Mucosa of rectum (tissue), 2 donors: ENCODE results near the gene C10orf62.

Experiments used
- H3K27ac ChIP-seq, 2 donors: one replicate each; pipeline ENCODE4 v1.7.0; 2013; ENCODE audit warnings: inconsistent platforms in 2 of 2, low read depth in 2 of 2, low read length in 2 of 2
- H3K27me3 ChIP-seq, 2 donors: one replicate each; pipeline ENCODE4 v1.7.0; 2013; ENCODE audit warnings: low read length in 2 of 2; ENCODE audit not compliant: control insufficient read depth in 2 of 2, insufficient read depth in 2 of 2
- H3K36me3 ChIP-seq, 2 donors: one replicate each; pipeline ENCODE4 v1.7.0; 2013; ENCODE audit warnings: low read length in 2 of 2; ENCODE audit not compliant: control insufficient read depth in 2 of 2, insufficient read depth in 2 of 2
- H3K4me1 ChIP-seq, 2 donors: one replicate each; pipeline ENCODE4 v1.7.0; 2013; ENCODE audit warnings: low read length in 2 of 2, mild to moderate bottlenecking in 1 of 2; ENCODE audit not compliant: control insufficient read depth in 2 of 2, insufficient read depth in 2 of 2
- H3K4me3 ChIP-seq, 2 donors: one replicate each; pipeline ENCODE4 v1.7.0; 2013; ENCODE audit warnings: low read length in 2 of 2
- H3K9ac ChIP-seq, 2 donors: one replicate each; pipeline ENCODE4 v1.7.0; 2013; ENCODE audit warnings: low read length in 2 of 2, low read depth in 1 of 2, mild to moderate bottlenecking in 1 of 2
- H3K9me3 ChIP-seq, 2 donors: one replicate each; pipeline ENCODE4 v1.7.0; 2013; ENCODE audit warnings: low read length in 2 of 2; ENCODE audit not compliant: control insufficient read depth in 2 of 2
- donor health status: healthy.
- donor health status: Normal muscosa, but diverticular disease.

C10orf62 gene, protein sequence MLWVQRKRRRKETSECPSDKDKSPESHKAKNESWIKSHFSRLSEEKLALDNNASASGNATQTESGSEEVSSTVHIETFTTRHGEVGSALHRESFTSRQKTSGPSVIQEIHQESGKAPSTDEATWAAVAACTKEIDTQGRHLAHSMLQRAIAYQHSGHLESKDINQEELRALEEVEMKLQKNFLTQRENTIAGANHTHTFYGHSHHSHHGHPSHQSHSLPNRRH

DNA sequence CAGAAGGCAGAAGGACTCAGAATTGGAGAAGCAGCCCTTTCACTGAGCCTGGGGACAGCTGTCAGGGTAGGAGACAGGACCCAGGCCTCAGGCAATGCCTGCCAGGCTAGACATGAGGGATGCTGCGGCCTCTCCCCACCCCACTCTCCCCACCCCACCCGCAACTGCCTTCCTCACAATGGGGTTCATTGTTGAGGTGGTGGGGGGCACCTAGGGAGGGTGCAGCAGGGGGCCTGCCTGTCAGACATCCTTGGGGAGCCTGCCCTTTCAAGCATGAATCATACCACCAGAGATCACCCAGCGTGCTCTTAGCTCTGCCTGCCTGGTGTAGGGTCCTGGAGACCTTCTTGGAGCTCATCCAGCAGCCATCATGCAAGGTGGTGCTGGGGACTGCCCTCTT is at the start of gene C10orf62:
C10orf62 (plus strand) TSS at position 243 of the 400 bp plus-strand sequence. CDS start 177 bp downstream, outside the sequence.
- Histone ChIP-seq H3K27me3 (no peaks in the 10 kb centered on the region), H3K36me3 (no peaks in the 10 kb centered on the region), H3K4me1 (no peaks in the 10 kb centered on the region), H3K27ac (no peak within 1 kb of the TSS), H3K9ac (no peak within 1 kb of the TSS), H3K4me3 (no peak within 1 kb of the TSS), H3K9me3 (no peaks in the 10 kb centered on the region)

DNA sequence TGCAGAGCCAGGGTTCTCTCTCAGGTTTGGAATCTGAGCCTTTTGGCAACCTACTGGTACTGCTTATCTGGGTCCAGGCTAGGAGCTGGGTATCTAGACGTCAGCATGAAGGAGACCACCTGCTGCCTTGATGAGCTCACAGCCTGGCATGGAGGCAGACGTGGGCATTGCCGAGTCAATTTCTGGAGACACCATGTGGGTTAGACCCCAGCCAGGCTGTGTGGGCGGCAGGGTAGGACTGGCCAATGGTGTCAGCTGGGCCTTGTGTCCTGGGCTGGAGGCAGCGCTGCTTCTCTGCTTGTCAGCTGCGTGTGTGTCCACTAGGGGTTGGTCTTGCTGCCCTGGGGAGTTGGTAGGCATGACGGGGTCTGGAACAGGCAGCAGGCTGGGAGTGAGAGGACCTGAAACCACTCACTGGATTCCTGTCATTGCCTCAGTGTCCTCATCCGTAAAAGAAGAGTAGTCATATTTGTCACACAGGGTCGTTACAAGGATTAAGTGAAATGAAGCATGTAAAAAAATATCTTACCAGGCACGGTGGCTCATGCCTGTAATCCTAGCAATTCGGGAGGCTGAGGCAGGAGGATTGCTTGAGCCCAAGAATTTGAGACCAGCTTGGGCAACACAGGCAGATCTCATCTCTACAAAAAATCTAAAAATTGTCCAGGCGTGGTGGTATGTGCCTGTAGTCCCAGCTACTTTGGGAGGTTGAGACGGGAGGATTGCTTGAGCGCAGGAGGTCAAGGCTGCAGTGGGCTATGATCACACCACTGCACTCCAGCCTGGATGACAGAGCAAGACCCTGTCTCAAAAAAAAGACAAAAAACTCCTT is 48.6 kb upstream of the C10orf62 start:
- H3K9ac ChIP-seq, result no peak overlapping the region
- H3K36me3 ChIP-seq, result no peaks in the 10 kb centered on the region
- no peak overlapping the region for H3K27ac ChIP-seq
- no peaks in the 10 kb centered on the region for H3K27me3 ChIP-seq
- H3K4me3 ChIP-seq, result no peak overlapping the region
- H3K4me1 ChIP-seq, result peaks cover 5 to 6% of the 10 kb centered on the region in 2 donors
- no peaks in the 10 kb centered on the region for H3K9me3 ChIP-seq

DNA sequence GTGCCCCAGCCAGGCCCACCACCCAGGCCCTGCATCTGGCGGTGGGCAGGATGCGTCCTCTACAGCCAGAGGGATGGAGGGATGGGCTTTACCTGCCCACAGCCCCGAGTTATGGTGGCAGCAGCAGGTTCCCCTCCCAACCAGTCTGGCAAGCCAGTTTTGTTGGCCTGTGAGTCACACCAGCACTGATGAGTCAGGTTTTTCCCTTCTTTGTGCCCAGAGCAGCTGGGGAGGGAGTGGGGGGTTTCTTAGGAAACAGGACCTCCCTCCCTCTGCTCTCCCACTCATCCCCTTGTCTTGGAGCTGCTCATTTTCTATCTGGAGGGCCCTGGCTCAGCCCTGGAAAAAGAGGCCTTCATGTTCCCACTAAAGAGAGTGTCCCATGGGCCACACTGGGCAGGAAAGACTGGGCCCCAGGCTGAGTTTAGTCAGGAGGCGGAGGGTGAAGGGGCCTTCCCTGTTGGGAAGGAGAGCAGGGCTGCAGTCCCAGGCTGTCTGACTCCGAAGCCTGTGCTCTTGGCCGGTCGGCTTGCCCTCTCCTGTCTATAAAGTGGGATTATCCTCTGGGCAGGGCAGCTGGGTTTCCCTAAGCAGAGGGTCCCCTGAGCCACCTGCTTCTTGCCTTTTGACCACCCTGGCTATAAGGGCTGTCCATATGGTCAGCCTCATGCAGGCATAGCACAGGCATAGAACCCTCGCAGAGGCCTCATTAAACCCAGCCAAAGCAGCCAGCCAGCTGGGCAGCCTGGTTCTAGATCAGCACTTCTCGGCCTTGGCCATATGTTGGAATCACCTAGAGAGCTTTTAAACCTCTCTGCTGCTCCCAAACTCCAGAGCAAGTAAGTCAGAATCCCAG is 47.1 kb upstream of the C10orf62 start:
- no peaks in the 10 kb centered on the region for H3K27me3 ChIP-seq
- no peak overlapping the region for H3K4me3 ChIP-seq
- no peaks in the 10 kb centered on the region for H3K9me3 ChIP-seq
- H3K36me3 ChIP-seq, result no peaks in the 10 kb centered on the region
- H3K9ac ChIP-seq, result no peak overlapping the region
- peak overlapping the region; percentile 56 to 67 for H3K27ac ChIP-seq
- H3K4me1 ChIP-seq, result peaks cover 5 to 6% of the 10 kb centered on the region in 2 donors

DNA sequence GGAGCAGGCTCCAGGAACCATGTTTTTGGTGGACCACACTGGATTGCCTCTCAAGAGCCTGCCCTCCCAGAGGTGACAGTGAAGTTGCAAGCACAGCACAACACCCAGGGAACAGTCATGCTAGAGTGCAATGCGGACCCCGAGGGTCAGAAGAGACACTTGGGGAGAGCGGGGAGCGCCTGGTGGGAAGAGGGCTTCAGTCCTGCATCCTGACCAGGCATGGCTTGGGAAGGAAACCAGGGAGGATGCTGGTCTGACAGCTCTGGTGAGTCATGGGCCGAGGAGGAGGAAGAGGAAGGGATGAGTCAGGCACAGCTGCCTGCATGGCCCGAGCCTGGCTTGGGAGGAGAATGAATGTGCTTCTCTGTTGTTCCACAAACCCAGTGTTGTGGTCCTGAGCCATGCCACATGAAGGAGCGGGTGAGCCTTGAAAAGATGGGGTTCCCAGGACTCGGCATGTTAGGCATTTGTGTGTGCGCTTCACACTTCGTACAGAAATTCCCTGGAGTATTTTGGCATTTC is 46.4 kb upstream of the C10orf62 start:
- Histone ChIP-seq H3K9ac (no peak overlapping the region), H3K36me3 (no peaks in the 10 kb centered on the region), H3K4me3 (no peak overlapping the region), H3K27me3 (no peaks in the 10 kb centered on the region), H3K9me3 (no peaks in the 10 kb centered on the region), H3K4me1 (peaks cover 5 to 6% of the 10 kb centered on the region in 2 donors), H3K27ac (peak overlapping the region; percentile 56 to 67)

DNA sequence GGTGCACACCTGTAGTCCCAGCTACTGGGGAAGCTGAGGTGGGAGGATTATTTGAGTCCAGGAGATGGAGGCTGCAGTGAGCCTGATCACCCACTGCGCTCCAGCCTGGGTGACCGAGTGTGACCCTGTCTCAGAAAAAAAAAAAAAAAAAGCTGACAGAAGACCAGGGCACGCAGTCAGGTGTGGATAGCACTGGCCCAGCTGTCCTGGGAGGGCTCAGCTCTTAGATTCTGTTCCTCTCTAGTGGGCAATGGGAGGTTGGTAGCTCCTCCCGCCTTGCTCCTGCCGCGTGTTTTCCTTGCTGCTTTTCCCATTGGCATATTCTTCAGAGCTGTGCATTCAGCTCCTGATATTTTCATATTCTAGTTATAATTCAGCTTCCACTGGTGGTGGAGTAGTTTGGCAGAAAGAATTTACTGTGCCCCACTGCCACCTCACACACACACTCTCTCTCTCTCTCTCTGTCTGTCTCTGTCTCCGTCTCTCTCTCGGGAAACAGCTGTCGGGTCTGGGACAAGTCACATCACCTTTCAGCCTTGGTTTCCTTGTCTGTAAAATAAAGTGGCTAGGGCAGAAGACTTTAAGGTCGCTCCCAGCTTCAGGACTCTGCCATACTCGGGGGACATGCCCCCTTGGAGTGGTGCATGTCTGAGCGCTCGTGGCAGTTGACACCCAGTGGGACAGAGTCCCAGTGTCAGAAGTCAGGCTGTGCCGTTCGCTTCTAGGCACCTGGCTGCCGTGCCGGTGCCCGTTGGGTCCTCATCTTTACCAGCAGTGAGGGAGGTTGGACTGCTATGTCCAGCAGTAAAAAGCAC is 42.9 kb upstream of the C10orf62 start:
- H3K4me3 ChIP-seq, result no peak overlapping the region
- H3K36me3 ChIP-seq, result no peaks in the 10 kb centered on the region
- H3K27ac ChIP-seq, result no peak overlapping the region
- no peaks in the 10 kb centered on the region for H3K9me3 ChIP-seq
- peaks cover 5 to 6% of the 10 kb centered on the region in 2 donors for H3K4me1 ChIP-seq
- no peak overlapping the region for H3K9ac ChIP-seq
- H3K27me3 ChIP-seq, result no peaks in the 10 kb centered on the region

DNA sequence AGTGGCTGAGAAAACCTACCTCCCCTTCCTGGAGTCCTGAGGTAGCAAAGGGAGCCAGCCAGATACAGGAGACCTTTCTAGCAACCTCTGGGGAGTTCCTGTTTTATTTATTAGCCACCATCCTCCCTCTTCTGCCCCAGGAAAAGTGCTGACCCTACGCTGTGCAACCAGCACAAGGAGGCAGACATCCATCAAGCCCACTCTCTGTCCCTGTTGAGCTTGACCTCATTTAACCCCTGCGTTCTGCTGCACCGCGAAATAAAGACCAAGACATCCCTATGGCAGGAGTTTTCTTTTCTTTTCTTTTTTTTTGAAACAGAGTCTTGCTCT is 42.3 kb upstream of the C10orf62 start:
- Histone ChIP-seq H3K27ac (no peak overlapping the region), H3K9ac (no peak overlapping the region), H3K36me3 (no peaks in the 10 kb centered on the region), H3K27me3 (no peaks in the 10 kb centered on the region), H3K9me3 (no peaks in the 10 kb centered on the region), H3K4me1 (peaks cover 5 to 6% of the 10 kb centered on the region in 2 donors), H3K4me3 (no peak overlapping the region)

DNA sequence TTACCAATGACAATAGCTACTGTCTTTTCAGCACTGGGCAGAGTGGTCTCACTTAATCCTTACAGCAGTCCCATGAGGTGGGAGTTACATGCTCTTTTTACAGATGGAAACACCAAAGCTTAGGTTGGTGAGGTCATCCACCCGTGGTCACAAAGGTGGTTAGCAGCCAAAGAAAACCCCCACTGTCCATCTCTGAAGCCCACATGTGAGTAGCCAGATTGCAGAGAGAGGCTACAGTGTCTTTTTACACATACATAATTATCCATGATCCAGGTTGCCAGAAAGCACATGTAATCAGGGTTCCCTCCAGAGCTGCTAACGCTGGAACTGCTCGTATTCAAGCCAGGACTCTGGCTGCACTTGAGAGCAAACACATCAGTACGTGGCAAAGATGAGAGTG is 41.6 kb upstream of the C10orf62 start:
- Histone ChIP-seq H3K27me3 (no peaks in the 10 kb centered on the region), H3K4me1 (peaks cover 1 to 4% of the 10 kb centered on the region in 2 donors), H3K27ac (no peak overlapping the region), H3K4me3 (no peak overlapping the region), H3K9ac (no peak overlapping the region), H3K9me3 (no peaks in the 10 kb centered on the region), H3K36me3 (no peaks in the 10 kb centered on the region)

DNA sequence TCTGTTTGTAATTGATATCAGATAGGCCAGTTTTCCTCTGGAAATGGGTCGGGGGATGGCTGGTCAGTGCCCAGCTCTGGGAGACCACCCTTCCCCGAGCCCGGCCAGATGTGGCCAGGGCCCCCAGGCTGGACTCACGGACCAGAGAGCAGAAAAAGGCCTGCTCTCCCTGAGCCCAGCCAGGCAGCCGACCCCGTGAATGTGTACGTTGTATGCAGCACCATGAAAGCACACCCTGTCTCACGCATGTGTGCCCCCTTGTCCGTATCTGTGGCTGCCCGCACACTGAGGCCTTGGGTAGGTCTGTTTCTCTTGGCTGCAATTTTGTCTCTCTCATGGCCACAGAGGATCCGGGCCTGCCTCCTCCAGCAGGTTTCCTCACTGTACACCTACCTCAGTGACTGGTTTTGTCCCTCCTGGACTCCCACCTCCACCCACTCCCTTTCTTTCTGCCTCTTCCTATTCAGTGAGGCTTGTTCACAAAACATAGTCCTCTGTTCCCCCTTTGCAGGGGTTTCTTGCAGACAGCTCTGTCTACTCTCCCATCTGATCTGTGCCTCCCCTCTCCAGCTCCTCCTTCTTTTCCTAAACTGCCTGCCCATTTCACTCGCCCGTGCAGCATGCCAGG is 40.6 kb upstream of the C10orf62 start:
- Histone ChIP-seq H3K27me3 (no peaks in the 10 kb centered on the region), H3K27ac (no peak overlapping the region), H3K4me1 (no peaks in the 10 kb centered on the region), H3K9ac (no peak overlapping the region), H3K9me3 (no peaks in the 10 kb centered on the region), H3K4me3 (no peak overlapping the region), H3K36me3 (no peaks in the 10 kb centered on the region)

DNA sequence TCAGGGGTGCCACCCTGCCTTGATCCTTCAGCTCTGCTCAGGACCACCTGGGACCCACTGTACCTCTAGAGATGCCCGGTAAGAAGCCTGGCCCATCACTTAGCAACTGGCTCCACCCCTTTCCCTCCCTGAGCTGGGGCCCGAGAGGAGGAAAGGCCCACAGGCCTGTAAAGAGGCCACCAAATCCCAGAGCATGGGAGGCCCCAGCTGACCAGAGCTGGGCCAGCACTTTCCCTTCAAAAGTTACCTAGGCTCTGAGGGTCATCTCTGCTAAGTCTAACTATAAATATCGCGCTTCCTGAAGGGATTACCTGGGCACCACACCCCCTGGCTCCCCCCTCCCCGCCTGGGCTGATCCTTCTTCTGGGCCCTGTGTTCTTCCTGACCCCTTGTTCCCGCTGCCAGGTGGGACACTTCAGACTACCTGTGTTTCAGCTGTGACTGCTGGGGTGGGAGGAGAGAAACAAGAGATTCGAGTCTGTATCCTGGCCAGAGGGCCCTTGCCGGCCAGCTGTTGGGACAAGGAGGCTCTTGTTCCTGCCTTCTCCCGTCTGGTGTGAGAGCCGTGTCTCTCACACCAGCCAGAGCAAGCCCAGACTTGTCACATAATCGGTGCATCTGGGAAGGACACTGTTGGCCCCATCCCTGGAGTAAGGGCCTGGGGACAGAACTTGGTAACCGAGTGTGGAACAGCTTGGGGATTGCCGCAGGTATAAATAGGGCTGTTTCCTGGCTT is 39.8 kb upstream of the C10orf62 start:
- H3K4me3 ChIP-seq, result no peak overlapping the region
- no peaks in the 10 kb centered on the region for H3K4me1 ChIP-seq
- H3K36me3 ChIP-seq, result no peaks in the 10 kb centered on the region
- H3K27me3 ChIP-seq, result no peaks in the 10 kb centered on the region
- H3K9me3 ChIP-seq, result no peaks in the 10 kb centered on the region
- no peak overlapping the region for H3K27ac ChIP-seq
- no peak overlapping the region for H3K9ac ChIP-seq
